Measurements from ENCODE around the gene CAPG. TPM values are rescaled to one million over a fixed set of nuclear protein-coding genes. Genes with fewer than 3 reads are reported as not detected.
"Not testable (repeated sequence)": the region's sequence is repeated elsewhere in the genome, so short reads cannot be mapped to it uniquely, and the experiment has no call there.

Gene CAPG
- total RNA-seq, 6 experiments from 2014 or later = 3.3 to 17.4 (median 9.9) TPM

GRCh38 chr2:85371045-85371444 is 39.1 kb downstream of the CAPG start:
- ATAC-seq (peak in 1 of 4 donors; percentile 20), DNase-seq (no peak)
- no peaks in the 10 kb centered on the region for H3K27me3 ChIP-seq
- H3K9me3 ChIP-seq = no peaks in the 10 kb centered on the region
- H3K36me3 ChIP-seq = no peaks in the 10 kb centered on the region
- H3K4me1 ChIP-seq = peaks cover 0 to 4% (median 1%) of the 10 kb centered on the region in 4 donors
- no peak overlapping the region for H3K27ac ChIP-seq
- TF ChIP-seq POLR2A (IDR thresholded peaks at IDR 0.05) (no peak), CTCF (IDR thresholded peaks at IDR 0.05) (no peak)
- intact Hi-C loops (cut with DNase I) = no loop called here
- WGBS (ENCODE audit: insufficient coverage, low coverage, low lambda C conversion rate, missing lambda C conversion rate) = 93% methylated on average over 2 of the region's 11 CpGs
- H3K4me3 ChIP-seq = no peak overlapping the region

GRCh38 chr2:85369500-85369899 is 40.7 kb downstream of the CAPG start:
- Histone ChIP-seq H3K27me3 (no peaks in the 10 kb centered on the region), H3K9me3 (no peaks in the 10 kb centered on the region), H3K27ac (no peak overlapping the region), H3K4me3 (no peak overlapping the region), H3K36me3 (no peaks in the 10 kb centered on the region), H3K4me1 (peaks cover 0 to 14% (median 3%) of the 10 kb centered on the region in 4 donors)
- ATAC-seq (peak in 1 of 4 donors; percentile 36), DNase-seq (no peak)
- intact Hi-C loops (cut with DNase I) = no loop called here
- TF ChIP-seq CTCF (IDR thresholded peaks at IDR 0.05) (no peak), POLR2A (IDR thresholded peaks at IDR 0.05) (no peak)
- 100% methylated on average over 1 of the region's 5 CpGs for WGBS (ENCODE audit: insufficient coverage, low coverage, low lambda C conversion rate, missing lambda C conversion rate)

- Histone ChIP-seq H3K27ac (no peak overlapping the region), H3K9me3 (no peaks in the 10 kb centered on the region), H3K27me3 (no peaks in the 10 kb centered on the region), H3K4me3 (no peak overlapping the region), H3K4me1 (peaks cover 0 to 14% (median 3%) of the 10 kb centered on the region in 4 donors), H3K36me3 (no peaks in the 10 kb centered on the region)
- DNase-seq (no peak), ATAC-seq (no peak)
- TF ChIP-seq CTCF (IDR thresholded peaks at IDR 0.05) (no peak), POLR2A (IDR thresholded peaks at IDR 0.05) (no peak)
- intact Hi-C loops (cut with DNase I) = no loop called here
These were observed 41.2 kb downstream of the CAPG start for GRCh38 chr2:85368921-85369320.

- no peak overlapping the region for H3K27ac ChIP-seq
- H3K36me3 ChIP-seq = peaks cover 0 to 4% (median under 1%) of the 10 kb centered on the region in 4 donors
- no peak overlapping the region for H3K4me3 ChIP-seq
- ATAC-seq (no peak), DNase-seq (no peak)
- peaks cover 0 to 14% (median 3%) of the 10 kb centered on the region in 4 donors for H3K4me1 ChIP-seq
- TF ChIP-seq POLR2A (IDR thresholded peaks at IDR 0.05) = no peak
- TF ChIP-seq CTCF (IDR thresholded peaks at IDR 0.05) = no peak
- no peaks in the 10 kb centered on the region for H3K9me3 ChIP-seq
- WGBS (ENCODE audit: insufficient coverage, low coverage, low lambda C conversion rate, missing lambda C conversion rate) = 81% methylated on average over 5 of the region's 5 CpGs
- no peaks in the 10 kb centered on the region for H3K27me3 ChIP-seq
- intact Hi-C loops (cut with DNase I) = no loop called here
These were observed 43.0 kb downstream of the CAPG start for GRCh38 chr2:85367180-85367579.

GRCh38 chr2:85362653-85363387 is 47.3 kb downstream of the CAPG start:
- intact Hi-C loops (cut with DNase I); H3K27ac ChIP-seq; H3K4me3 ChIP-seq; H3K36me3 ChIP-seq; ATAC-seq; H3K27me3 ChIP-seq; DNase-seq; H3K9me3 ChIP-seq: not testable (repeated sequence)
- peaks cover 0 to 14% (median 3%) of the 10 kb centered on the region in 4 donors for H3K4me1 ChIP-seq
- 86% methylated on average over 5 of the region's 5 CpGs for WGBS (ENCODE audit: insufficient coverage, low coverage, low lambda C conversion rate, missing lambda C conversion rate)

Measured in right lobe of liver (tissue), 6 donors.